Peyer's patch (tissue), 4 donors: ENCODE measurements around the gene AGBL3.
"Not testable (repeated sequence)": the region's sequence is repeated elsewhere in the genome, so short reads cannot be mapped to it uniquely, and the experiment has no call there.

Experiments
- POLR2A ChIP-seq, 2 donors: fragments of 450-650 bp; IDR thresholded peaks; one replicate each; pipeline ENCODE4 v1.5.1; 2017; ENCODE audit warnings: antibody characterized with exemption in 2 of 2, mild to moderate bottlenecking in 2 of 2, moderate library complexity in 2 of 2
- TF ChIP-seq, protein P1 (sequence below), 6 experiments: fragments of 450-650 bp in 4 of 6; fragments of 200-600 bp in 2 of 6; sonication (generic) in 1 of 6; IDR thresholded peaks; one replicate each; pipeline ENCODE4 v1.5.1; 2017 to 2019; ENCODE audit warnings: antibody characterized with exemption in 6 of 6, mild to moderate bottlenecking in 3 of 6, moderate library complexity in 1 of 6

DNA sequence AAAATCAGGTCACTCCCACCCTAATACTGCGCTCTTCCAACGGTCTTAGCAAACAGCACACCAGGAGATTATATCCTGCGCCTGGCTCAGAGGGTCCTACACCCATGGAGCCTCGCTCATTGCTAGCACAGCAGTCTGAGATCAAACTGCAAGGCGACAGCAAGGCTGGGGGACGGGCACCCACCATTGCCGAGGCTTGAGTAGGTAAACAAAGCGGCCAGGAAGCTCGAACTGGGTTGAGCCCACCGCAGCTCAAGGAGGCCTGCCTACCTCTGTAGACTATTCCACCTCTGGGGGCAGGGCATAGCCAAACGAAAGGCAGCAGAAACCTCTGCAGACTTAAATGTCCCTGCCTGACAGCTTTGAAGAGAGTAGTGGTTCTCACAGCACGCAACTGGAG lies 80.7 kb downstream of the AGBL3 start:
- TF ChIP-seq, protein P1, sequence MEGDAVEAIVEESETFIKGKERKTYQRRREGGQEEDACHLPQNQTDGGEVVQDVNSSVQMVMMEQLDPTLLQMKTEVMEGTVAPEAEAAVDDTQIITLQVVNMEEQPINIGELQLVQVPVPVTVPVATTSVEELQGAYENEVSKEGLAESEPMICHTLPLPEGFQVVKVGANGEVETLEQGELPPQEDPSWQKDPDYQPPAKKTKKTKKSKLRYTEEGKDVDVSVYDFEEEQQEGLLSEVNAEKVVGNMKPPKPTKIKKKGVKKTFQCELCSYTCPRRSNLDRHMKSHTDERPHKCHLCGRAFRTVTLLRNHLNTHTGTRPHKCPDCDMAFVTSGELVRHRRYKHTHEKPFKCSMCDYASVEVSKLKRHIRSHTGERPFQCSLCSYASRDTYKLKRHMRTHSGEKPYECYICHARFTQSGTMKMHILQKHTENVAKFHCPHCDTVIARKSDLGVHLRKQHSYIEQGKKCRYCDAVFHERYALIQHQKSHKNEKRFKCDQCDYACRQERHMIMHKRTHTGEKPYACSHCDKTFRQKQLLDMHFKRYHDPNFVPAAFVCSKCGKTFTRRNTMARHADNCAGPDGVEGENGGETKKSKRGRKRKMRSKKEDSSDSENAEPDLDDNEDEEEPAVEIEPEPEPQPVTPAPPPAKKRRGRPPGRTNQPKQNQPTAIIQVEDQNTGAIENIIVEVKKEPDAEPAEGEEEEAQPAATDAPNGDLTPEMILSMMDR (IDR thresholded peaks at IDR 0.05): not testable (repeated sequence)
- not testable (repeated sequence) for TF ChIP-seq POLR2A (IDR thresholded peaks at IDR 0.05)
